HK-2 (cell line): ENCODE measurements around the gene GSPT2.
"Not testable (repeated sequence)": the region's sequence is repeated elsewhere in the genome, so short reads cannot be mapped to it uniquely, and the experiment has no call there.

Experiments
- DNase-seq: peaks from one replicate; pipeline ENCODE4 v3.0.0-alpha.2; 2018; ENCODE audit not compliant: unreplicated experiment

GSPT2 gene

DNA sequence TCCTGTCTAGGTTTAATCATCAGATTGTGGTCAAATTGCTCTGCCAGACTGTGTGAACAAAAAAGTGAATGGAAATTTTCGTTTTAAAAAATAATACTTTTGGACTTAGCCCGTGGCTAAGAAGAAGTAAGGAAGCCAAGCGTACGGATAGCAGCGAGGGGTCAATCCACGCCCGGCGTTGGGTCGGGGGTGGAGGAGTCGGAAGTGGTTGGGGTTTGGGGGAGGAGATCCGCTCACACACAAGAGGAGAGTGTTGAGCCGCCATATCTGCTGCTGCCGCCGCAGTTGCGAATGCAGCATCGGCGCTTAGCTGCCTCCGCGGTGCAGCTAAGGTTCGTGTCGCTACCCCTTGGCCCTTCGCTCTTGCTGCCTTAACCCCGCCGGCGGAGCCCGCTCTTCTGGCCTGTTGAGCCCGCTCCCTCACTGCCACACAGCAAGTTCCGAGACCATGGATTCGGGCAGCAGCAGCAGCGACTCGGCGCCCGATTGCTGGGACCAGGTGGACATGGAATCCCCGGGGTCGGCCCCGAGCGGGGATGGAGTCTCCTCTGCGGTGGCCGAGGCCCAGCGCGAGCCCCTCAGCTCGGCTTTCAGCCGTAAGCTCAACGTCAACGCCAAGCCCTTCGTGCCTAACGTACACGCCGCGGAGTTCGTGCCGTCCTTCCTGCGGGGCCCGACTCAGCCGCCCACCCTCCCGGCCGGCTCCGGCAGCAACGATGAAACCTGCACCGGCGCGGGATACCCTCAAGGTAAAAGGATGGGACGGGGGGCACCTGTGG is at the start of gene GSPT2:
Gene GSPT2, plus strand, starts transcription at position 264 of the 779 bp plus-strand sequence. Its CDS starts 185 bp downstream, at position 449.
- DNase-seq = peak; percentile 57

- no peak for DNase-seq
Observed at GRCh38 chrX:51694254-51694653, 49.0 kb upstream of the GSPT2 start.

GRCh38 chrX:51697397-51697796 is 45.8 kb upstream of the GSPT2 start:
- no peak for DNase-seq

DNA sequence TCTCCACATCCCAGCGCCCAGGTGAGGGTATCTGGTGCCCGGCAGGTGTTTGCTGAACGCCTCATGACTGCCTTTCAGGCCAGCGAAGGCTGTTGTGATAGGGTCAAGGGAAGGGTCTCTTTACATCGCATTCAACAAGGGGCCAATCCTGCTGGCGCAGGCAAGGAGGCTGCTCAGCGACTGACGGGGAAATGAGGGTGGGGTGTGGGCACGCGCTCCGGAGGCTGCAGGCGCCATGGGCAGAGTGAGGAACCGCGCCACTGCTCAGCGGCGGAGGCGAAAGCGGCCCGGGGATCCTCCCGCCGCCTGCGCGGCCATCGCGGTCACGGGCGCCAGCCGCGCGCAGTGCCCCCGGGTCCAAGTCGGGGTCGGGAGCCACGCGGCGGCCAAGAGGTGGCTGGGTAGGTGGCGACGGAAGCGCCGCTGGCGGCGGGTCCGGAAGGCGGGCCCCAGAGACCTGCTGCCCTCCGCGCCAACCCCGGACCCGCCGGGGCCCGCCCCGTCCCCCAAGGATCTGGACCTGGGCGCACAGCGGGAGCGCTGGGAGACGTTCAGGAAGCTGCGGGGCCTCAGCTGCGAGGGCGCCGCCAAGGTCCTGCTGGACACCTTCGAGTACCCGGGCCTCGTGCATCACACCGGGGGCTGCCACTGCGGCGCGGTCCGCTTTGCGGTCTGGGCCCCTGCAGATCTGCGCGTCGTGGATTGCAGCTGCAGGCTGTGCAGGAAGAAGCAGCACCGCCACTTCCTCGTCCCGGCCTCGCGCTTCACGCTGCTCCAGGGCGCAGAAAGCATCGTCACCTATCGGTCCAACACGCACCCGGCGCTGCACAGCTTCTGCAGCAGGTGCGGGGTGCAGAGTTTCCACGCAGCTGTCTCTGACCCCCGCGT is 32.7 kb upstream of the GSPT2 start, which contains the start of gene CENPVL1:
Gene CENPVL1, plus strand, starts transcription at position 236 of the 888 bp plus-strand sequence. Its CDS starts 0 bp downstream, at position 236.
- not testable (repeated sequence) for DNase-seq

DNA sequence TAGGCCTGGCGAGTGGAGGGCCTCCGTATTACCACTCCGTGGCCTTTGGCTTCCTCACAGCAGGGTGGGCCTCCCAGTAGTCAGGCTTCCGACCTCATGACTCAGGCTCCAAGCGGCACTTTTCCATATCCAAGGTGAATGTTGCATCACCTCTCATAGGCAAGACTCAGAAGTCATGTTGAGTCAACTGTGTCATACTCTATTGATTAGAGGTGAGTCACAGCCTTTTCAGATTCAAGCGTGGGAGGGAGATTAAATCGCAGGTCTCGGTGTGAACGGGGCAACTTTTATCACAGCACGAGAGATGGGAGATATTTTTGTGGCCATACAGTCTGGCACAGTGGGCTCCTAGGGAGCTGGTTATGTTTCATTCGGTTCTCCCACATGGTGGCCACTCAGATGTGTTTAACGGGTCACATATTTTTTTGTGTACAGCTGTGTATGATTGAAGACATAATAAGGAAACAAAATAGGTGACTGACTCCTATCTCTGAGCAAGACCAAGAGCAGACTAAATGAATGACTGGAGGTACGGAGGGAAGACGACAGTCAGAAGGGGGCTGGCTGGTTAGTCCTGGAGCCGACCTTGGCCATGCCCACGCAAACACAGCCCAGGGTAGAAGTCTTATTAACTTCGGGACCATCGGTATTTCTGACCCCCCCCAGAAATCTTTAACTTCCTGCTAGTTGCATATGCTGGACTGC is 30.1 kb upstream of the GSPT2 start:
- DNase-seq = not testable (repeated sequence)

DNA sequence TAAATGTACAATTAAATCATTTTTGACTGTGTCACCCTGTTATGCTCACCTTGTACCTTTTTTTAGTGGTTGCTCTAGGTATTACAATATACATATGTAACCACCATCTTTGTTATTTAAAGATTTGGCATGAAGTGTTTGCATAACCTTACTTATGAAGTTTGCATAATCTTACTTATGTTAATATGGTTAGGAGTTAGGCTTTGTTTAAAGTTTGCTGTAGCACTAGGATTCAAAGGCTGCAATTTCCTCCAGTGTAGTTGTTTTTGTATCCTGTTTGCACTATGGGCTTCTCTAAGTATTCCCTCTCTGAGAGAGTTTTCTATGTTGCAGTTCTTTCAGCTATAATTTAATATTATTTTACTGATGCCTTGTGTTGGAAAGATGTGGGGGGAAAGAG is 15.0 kb upstream of the GSPT2 start:
- DNase-seq = no peak

DNA sequence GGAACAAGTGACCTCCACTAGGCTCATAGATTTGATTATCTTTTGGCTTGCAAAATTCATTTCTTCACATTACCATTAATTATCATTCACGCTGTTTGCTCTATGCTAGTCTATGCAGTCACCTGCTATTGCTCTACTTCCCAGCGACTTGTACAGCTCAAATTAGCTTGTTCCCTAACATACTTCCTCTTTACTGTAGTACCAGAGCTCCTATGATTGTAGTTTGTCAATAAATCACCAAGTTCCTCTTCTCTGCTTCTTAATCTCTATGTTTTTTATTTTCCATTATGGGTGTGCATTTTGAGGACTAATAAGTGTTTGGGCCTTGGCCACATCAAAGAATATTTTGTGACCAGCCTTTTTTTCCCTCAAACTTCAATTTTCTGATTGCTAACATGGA is 6.2 kb upstream of the GSPT2 start:
- DNase-seq = no peak

- no peak for DNase-seq
Observed at GRCh38 chrX:51742586-51742985, 656 bp upstream of the GSPT2 start.

DNA sequence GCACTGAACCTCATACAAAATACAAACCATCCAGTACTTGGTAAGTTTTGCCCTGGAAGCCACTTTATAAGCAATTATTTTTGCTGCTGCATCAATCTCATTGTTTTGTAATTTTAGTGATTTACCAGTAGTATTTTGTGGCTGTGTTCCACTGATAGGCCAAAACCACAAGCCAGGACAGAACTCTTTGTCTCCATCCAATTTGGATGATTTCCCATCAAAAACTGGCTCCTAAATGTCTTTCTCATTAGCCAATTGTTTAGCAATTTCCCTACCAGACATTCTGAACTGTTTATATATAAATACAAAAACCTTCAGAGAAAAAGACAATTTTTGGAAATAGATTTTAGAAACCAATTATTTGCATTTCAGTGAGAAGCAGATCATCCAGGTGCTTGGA is 4.4 kb downstream of the GSPT2 start:
- DNase-seq = no peak

DNA sequence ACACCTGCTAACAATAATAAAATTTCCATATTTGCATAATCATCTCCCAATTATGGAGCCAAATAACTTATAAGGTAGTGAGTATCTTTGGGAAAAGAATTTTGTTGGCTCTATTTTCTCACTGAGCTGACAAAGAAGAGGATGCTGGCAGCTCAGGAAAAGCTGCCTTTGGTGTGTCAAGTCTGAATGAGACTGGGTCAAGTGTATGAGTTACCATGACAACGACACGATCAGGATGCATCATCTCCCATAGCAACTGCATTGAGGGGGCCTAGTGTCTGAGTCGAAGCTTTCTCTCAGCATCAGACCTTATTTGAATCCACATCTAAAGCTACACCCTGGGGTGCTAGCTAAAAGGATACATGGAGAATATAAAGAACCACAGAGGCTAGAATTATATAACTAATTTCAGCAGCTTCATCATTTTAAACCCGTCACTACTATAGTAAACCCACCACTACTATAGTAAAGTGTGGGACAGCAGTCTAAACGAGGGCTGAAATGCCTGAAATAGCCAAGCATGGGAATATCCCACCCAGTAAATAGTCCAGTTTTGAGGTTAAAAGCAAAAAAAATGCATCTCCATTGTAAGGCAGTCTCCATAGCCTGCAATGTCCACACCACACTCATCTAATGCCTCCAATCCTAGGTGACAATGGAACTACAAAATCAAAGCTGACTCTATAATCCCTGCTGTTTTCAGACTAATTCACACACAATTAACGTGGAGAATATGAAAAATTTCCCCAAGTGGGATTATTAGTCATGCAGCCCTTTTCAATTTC is 16.0 kb downstream of the GSPT2 start:
- DNase-seq = no peak

GRCh38 chrX:51760657-51761056 is 17.4 kb downstream of the GSPT2 start:
- no peak for DNase-seq

- DNase-seq = no peak
Observed at GRCh38 chrX:51766546-51766945, 23.3 kb downstream of the GSPT2 start.

GRCh38 chrX:51776851-51777250 is 33.6 kb downstream of the GSPT2 start:
- DNase-seq = no peak

- DNase-seq = no peak
Observed at GRCh38 chrX:51779306-51779705, 36.1 kb downstream of the GSPT2 start.

- DNase-seq = no peak
Observed at GRCh38 chrX:51795136-51795535, 51.9 kb downstream of the GSPT2 start.
